MM.1S (cell line): ENCODE measurements around the gene DCP2.

ENCODE experiments used
- EZH2 ChIP-seq: fragments of 300-600 bp; sonication (generic); optimal IDR thresholded peaks from 2 replicates; pipeline ENCODE3; 2017; ENCODE audit warnings: low read depth, mild to moderate bottlenecking, antibody characterized with exemption, low read length, mixed read lengths
- EZH2phosphoT487 ChIP-seq: fragments of 300-600 bp; sonication (generic); IDR thresholded peaks from 2 replicates; pipeline ENCODE4 v1.6.1; 2018; ENCODE audit warnings: antibody characterized with exemption, low read length
- TF ChIP-seq, protein P1 (sequence below): fragments of 300-600 bp; sonication (generic); IDR thresholded peaks from 2 replicates; pipeline ENCODE4 v1.5.1; 2016; ENCODE audit warnings: antibody characterized with exemption, low read length, mixed read lengths

DNA sequence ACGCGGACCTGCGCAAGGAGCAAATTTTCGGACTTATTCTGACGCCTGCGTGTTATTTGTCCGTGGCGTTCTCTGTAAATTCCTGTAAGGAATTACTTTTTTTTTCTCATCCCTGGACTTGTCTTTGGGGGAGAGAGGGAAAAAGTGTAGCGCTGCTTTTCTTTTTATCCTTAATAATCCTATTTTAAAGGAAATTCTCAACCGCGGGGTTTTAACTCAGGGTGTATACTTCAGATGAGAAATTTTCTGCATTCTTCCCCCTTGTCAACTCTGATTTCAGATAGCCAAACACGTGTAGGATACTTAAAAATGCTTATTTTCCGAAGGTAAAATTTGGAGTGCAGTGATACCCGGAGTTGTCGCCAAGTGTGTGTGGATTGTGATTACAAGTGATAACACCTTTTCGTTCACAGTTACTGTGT, 853 bp downstream of the DCP2 start:
- TF ChIP-seq, protein P1, sequence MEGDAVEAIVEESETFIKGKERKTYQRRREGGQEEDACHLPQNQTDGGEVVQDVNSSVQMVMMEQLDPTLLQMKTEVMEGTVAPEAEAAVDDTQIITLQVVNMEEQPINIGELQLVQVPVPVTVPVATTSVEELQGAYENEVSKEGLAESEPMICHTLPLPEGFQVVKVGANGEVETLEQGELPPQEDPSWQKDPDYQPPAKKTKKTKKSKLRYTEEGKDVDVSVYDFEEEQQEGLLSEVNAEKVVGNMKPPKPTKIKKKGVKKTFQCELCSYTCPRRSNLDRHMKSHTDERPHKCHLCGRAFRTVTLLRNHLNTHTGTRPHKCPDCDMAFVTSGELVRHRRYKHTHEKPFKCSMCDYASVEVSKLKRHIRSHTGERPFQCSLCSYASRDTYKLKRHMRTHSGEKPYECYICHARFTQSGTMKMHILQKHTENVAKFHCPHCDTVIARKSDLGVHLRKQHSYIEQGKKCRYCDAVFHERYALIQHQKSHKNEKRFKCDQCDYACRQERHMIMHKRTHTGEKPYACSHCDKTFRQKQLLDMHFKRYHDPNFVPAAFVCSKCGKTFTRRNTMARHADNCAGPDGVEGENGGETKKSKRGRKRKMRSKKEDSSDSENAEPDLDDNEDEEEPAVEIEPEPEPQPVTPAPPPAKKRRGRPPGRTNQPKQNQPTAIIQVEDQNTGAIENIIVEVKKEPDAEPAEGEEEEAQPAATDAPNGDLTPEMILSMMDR: no peak
- no peak for TF ChIP-seq EZH2
- TF ChIP-seq EZH2phosphoT487: no peak
